GM18867 (cell line): ENCODE measurements around the gene OTOP2.

ENCODE experiments used
- ATAC-seq: cut with Tn5 transposase; IDR thresholded peaks from one replicate; pipeline ENCODE4 v1.9.1; 2021; ENCODE audit warnings: mild to moderate bottlenecking, moderate library complexity; ENCODE audit not compliant: unreplicated experiment

The OTOP2 gene, protein sequence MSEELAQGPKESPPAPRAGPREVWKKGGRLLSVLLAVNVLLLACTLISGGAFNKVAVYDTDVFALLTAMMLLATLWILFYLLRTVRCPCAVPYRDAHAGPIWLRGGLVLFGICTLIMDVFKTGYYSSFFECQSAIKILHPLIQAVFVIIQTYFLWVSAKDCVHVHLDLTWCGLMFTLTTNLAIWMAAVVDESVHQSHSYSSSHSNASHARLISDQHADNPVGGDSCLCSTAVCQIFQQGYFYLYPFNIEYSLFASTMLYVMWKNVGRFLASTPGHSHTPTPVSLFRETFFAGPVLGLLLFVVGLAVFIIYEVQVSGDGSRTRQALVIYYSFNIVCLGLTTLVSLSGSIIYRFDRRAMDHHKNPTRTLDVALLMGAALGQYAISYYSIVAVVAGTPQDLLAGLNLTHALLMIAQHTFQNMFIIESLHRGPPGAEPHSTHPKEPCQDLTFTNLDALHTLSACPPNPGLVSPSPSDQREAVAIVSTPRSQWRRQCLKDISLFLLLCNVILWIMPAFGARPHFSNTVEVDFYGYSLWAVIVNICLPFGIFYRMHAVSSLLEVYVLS

DNA sequence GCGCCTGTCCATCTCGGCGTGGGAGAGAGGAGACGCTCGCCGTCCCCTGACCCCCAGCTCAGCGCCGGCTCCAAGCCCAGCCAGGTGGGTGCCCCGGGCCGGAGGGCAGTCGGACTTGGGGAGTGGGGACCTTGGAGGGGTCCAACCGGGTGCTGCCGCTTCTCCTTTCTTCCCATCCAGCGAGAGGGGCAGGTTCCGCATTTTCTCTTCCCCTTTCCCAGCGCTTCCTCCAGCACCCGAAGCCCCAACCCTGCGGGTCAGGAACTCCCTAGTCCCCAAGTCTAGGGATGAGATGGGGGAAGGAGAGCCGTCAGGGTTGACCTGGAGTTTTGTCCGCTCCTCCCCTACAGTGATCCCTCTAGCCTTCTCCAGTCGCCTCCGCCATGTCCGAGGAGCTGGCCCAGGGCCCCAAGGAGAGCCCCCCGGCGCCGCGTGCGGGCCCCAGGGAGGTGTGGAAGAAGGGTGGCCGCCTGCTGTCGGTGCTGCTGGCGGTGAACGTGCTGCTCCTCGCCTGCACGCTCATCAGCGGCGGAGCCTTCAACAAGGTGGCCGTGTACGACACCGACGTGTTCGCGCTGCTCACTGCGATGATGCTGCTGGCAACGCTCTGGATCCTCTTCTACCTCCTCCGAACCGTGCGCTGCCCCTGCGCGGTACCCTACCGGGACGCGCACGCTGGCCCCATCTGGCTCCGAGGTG, at the start of gene OTOP2:
Gene OTOP2 (plus strand): TSS at position 24 of the 699 bp plus-strand sequence. CDS start 360 bp downstream, at position 384.
- ATAC-seq, result no peak

DNA sequence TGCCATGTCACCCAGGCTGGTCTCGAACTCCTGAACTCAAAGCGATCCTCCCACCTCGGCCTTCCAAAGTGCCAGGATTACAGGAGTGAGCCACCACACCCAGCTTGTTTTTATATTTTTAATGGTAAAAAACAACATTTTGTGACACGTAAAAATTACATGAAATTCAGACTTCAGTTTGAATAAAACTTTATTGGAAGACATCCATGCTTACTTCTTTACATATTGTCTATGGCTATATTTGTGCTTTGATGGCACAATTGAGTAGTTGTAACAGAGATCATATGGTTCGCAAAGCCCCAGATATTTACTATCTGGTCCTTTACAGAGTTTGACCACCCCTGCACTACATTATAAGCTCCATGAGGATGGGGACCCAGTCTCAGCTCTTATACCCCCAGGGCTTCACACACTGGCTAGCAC, 49.4 kb upstream of the OTOP2 start:
- no peak for ATAC-seq

DNA sequence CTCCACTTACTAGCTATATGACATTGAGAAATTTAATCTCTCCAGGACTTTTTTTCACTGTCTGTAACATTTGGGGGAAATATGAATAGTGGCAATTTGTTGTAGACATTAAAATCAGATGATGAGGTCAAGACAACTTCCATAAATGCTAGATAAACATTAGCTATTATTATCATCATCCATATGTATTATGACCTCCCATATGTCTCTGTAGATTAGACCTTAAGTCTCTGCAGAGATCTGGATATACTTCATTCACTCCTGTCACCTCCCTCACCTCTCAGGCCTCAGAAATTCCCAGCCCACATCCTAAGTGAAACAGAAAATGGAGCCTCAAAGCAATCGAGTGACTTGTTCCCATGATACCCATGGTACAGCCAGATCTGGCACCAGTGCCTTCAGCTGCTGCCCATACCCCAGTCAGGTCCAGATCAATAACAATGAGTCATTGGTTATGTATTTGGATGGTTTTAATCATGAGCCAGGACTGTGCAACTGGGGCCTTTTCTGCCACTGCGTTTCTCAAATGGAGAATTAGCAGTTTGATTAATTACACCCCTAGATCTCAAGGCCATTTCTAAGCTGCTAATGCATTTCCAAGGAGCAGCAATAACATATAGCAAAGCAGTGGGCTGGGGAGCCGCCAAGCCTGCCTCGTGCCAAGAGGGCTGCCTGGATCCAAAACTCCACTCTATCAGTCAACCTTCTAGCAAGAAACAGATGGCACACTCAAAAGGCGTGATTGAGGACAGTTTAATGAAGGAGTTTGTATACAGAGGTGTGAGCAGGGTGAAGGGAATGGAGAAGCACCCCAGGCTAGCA, 48.7 kb upstream of the OTOP2 start:
- ATAC-seq, result no peak

DNA sequence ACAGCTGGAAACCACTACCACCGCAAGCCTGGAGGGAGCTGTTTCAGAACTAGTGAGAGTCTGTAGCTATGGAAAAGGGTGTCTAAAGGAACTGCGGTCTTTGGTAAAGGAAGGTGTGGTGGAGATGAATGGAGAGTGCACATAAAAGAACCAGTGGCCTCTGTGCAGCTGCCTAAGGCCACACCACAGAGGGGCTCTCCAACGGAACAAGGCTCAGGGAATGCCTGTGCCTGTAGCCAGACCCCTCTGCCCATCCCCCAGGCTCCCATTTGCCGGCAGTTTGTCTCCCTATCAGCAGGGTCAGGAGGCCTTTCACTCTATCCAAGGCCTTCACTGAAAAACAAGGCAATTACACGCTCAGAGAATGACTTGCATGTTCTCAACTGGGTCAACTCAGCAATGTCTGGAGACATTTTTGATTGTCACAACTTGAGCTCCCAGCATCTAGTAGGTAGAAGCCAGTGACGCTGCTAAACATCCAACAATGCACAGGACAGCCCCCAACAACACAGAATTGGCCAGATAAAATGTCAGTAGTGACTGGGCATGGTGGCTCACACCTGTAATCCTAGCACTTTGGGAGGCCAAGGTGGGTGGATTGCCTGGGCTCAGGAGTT, 48.0 kb upstream of the OTOP2 start:
- no peak for ATAC-seq

DNA sequence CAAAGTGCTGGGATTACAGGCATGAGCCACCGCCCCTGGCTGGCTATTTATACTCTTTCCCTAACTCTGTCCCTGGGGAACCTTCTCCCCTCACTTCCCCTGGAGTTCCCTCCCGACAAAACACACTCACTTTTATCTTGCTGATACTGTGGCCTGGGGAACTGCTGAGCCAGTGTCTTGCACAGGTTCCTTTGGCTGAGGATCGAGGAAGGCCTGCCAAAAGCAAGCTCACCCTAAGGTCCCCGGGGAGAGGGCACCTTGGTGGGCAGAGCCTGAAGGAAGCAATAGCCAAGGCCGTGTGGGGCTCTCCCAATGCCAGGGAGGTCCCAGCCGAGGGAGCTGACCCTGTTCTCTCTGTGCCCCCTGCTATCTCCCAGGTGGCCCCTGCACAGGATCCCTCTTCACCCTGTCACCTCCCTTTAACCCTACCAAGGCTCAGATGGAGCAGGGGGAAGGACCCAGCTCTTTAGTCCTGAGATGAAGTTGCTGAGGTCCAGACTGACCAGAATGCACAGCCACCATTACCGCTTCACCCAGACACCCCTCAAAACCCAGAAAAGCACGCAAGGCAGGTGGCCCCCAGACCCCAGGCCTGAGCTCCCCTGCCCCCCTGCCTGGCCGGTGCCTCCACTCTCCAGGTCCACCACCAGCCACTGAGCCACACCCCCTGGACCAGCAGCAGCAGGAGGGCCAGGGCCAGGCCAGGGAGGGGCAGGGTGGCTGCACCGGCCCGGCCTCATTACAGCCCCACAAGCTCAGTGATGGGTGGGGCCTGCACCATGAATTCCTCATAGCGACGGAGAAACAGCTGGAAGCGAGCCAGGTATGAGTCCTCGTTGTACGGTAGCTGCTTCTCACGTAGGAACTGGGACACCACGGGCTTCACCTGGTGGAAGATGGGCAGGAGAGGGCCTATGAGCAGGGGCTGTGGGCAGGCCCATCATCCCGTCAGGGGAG, 46.2 kb upstream of the OTOP2 start:
- ATAC-seq, result no peak

DNA sequence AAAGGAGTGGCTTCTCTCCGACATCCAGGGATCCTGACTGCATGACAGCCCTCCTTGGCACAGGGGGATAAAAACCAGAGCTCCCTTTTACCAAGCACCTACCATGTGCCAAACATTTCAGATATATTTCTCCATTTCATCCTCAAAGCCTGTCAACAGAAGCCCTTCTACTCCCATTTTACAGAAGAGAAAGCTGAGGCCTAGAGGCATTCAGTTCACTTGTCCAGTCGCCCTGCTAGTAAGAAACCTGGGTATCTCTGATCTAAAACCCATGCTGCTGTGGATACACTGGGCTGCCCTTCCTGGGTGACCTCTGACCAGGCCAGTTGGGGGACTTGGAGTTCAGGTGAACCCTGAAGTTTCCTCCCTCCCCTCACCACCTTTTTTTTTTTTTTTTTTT, 45.4 kb upstream of the OTOP2 start:
- no peak for ATAC-seq

DNA sequence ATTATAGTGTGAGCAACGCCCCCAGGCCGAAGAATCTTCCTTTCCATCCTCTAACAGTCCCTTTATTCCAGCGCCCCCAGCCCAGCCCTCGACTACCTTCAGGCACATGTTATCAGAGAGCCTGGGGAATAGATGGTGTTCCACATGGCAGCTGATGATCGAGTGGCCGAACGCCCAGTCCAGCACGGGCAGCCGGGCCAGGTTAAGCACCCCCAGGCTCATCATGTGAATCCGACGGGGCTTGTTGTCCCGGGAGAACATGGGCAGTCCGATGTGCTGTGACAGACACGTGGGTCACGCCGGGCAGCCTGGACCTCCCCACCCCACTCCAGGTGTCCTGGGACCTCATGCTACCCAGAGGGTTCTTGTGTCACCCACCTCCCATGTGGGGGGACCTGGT, 44.8 kb upstream of the OTOP2 start:
- ATAC-seq, result no peak

DNA sequence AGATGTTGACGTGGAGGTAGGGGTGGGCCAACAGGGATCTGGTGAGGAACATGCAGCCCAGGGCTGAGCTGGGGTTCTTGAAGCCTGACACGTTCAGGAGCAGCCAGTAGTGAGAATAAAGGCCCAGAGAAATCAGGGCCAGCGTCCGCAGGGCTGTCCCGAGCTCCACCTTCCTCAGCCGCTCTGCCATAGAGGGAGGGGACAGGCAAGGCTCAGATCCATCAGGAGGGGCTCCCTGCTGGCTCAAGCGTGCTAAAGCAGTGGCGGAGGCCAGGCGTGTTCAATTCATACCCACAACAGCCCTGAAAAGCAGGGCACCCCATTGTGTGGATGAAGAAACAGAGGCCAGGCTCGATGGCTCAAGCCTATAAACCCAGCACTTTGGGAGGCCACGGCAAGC, 43.0 kb upstream of the OTOP2 start:
- no peak for ATAC-seq

DNA sequence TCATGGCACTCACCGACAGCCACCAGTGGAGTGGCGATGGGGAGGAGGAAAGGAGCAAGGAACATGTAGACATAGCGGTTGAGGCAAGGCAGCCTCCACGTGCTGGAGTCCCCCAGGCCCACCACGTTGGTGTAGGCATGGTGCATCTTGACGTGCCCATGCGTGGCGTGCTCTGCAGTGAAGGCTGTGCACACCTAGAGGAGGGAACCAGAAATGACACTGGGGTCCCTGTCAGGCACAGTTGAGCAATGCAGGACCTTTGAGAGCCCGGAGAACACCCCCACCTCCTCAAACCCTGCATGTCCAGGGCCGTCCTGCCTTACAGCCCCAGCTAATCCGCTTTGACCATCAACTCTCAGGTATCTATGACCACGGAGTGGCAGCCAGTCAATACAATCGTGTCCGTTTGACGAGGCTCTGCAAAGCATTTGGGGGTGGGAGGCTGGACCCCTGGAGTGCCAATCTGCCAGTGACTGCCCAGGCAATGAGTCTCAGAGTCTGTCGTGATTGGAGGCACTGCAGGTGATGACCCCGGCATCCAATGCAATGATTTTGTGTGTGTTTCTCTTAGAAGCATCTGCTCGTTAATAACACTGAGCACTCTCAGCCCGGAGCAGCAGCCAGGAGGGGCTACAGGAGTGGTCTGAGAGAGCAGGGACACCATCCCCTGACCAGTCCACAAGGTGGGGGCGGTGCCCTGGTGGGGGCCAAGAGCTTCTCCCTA, 41.4 kb upstream of the OTOP2 start:
- no peak for ATAC-seq

DNA sequence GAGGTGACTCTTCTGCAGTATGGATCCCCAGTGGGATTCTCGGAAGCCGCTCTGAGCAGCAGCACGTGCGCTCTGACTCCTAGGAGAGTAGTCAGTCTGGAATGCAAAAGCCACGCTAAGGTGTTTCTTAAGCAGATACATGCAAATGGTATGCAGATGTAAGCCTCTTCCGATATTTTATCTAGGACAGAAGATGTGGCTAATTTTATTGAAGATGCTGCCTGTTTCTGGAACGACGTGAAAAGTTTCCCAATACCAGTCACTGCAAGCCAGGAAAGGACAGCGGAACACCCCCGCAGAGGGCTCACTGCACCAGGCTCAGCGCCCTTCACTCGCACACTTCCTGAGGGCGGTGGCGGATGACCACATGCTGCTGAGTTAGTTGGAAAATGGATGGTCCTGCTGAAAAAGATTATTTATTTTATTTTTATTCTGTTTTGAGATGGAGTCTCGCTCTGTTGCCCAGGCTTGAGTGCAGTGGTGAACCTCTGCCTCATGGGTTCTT, 40.8 kb upstream of the OTOP2 start:
- no peak for ATAC-seq

DNA sequence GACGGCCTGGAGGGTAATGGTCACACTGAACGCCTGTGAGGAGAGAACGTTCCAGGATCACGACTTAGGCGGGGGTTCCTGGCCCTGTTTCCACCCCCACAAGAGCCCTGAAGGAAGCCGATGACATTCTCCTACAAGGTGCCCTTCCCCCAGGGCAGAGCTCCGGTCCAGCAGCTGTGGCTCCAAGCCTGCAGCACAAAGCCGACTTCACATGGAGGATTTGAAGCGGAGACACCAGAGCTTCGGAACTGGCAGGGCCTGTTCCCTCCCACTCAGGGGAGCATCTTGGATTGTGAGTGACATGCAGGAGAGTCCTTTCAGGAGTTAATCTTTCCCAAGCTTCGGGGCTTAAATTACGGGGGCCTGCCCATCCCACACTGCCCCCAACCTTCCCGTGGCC, 35.6 kb upstream of the OTOP2 start:
- no peak for ATAC-seq

DNA sequence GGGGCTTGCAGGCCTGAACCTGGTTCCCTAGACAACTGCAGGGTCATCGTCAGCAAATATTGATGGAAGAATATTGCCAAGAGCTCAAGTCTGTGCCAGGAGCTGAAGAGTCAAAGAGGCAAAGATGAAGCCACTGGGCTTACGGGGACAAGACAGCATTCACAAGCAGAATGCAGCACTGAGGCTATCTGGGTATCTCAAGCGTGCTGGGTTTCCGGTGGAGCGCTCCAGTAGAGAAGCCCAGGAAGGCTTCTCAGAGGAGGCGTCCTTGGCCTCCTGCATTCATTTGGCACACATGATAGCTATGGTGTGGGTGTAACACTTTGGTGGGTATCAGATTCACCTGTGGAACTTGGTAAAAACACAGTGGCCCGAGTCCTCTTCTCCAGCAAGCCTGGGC, 33.5 kb upstream of the OTOP2 start:
- ATAC-seq, result no peak

DNA sequence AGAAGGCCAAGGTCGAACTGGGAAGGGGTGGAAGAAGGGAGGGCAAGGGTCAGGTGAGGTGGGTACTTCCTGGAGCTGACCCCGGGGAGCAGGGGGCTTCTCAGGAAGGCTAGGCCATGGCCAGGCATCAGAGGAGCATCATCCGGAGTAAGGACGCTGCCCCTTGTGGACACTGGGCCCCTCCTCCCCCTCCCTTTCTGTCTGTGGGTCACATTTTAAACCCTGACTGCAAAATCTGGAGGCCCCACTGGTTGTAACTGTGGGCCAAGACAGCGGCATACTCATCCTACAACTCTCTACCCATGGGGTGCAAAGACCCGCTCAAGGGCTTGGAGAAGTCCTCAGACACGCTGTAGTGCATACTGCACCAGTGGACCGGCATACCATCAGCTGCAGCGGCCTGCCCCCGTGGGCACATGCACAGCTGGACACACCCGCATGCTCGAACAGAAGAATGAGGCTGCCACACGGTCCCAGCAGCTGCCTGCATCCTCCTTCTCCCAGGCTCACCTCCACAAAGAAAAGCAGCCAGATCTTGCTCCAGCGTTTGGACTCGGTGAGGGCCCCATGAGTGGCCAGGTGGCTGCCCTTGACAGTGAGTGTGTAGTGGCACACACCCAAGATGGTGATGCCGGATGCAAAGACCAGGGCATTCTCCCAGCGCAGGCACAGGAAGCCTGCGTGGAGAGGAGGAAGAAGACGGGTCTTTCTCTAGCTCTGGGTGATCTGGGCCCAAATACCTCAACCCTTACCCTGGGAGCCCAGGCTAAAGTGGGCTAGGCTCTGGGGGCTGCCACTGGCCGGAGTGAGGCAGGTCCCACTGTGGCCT, 31.8 kb upstream of the OTOP2 start:
- no peak for ATAC-seq

DNA sequence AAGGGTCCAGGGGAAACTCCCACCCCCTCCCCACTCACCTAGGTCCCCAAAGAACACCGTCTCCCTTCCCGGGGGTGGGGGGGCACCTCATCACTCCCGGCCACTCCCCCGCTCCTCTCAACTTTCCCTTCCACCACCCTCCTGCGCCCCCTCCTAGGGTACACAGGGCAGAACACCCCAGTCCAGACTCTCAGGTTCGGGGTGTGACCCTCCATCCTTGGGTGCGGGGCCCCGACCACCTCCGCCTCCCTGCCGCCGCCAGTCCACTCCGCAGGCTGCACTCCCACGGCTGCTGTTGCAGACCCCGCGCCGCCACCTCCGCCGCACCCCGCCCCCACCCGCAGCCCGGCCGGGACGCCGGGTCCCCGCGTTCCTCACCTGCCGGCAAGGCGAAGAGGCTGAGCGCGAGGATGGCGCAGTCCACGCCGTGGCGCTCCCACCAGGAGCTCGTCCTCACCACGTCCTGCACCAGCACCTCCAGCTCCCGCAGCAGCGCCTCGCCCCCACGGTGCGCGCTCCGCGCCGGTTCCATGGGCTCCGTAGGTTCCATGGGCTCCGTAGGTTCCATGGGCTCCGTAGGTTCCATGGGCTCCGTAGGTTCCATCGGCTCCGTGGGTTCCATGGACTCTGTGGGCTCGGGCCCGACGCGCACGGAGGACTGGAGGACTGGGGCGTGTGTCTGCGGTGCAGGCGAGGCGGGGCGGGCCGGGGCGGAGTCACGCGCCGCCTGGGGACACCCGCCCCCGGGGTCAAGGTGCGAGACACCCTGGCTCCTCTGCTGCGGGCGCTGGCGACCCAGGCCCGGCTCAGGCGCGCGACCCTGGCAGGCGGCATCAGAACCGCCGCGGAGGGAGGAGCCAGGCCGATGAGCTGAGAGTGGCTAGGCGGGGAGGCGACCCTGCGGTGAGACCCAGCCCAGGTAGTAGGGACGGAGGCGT, 30.8 kb upstream of the OTOP2 start, which contains the start of gene FADS6:
Gene FADS6 (minus strand): TSS at position 660 of the 938 bp plus-strand sequence. CDS start 38 bp downstream, at position 622.
- no peak for ATAC-seq

DNA sequence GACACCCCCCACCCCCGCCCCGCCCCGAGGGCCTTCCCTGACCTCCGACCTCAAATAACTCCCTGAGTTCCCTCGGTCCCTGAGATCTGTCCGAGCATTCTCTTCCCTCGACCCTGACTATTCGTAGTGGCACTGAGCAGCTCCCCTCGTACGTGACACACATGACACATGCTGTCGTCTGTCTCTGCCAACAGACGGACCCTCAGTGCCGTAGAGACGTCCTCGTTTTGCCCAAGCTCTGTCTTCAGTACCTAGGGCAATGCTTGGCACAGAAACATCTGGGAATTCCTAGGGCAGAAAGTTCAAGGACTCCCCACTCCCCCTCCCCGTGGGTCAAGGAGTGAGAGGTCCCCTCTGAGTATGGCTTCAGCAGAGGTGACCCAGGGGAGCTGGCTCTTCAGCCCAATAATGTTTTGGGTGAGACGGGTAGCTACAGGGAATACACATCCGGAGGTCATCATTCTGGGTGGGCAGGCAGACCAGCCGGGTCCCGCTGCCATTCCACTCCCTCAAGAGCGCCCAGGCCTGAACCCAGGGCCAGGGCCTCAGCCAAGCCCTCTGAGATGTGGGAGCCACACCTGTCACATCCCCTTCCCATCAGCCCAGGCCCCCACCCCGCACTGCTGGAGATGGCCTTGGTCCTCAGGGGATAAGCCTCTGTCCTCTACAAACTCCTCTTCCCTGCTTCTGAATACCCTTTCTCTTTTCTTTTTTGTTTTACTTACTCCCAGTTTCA, 30.0 kb upstream of the OTOP2 start:
- no peak for ATAC-seq

DNA sequence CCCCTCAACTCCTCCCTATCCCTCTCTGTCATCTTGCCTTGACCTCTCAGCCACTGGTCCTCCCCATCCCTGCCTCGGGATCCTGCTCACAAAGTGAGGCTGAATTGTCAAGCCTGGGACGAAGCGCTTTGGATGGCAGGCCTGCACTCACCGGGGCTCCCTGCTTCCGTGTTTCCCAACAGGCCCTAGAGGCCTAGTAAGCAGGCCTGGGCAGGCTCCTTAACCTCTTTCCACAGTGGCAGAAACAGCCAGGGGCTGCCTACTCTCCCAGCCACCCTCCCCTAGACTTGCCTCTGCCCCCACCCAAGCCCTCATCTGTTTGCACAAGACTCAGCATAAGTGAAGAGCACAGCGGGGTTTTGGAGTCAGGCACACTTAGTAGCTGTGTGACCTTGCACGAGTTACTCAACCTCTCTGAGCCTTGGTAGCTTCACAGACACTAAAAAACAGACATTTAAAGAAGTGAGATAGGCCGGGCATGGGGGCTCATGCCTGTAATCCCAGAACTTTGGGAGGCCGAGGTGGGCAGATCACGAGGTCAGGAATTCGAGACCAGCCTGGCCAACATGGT, 25.6 kb upstream of the OTOP2 start:
- ATAC-seq, result no peak
